ENCODE measurements around the gene CAPZB.
A peak's percentile ranks its signal among the peaks of the same experiment; 100 is the strongest.

CAPZB gene

DNA sequence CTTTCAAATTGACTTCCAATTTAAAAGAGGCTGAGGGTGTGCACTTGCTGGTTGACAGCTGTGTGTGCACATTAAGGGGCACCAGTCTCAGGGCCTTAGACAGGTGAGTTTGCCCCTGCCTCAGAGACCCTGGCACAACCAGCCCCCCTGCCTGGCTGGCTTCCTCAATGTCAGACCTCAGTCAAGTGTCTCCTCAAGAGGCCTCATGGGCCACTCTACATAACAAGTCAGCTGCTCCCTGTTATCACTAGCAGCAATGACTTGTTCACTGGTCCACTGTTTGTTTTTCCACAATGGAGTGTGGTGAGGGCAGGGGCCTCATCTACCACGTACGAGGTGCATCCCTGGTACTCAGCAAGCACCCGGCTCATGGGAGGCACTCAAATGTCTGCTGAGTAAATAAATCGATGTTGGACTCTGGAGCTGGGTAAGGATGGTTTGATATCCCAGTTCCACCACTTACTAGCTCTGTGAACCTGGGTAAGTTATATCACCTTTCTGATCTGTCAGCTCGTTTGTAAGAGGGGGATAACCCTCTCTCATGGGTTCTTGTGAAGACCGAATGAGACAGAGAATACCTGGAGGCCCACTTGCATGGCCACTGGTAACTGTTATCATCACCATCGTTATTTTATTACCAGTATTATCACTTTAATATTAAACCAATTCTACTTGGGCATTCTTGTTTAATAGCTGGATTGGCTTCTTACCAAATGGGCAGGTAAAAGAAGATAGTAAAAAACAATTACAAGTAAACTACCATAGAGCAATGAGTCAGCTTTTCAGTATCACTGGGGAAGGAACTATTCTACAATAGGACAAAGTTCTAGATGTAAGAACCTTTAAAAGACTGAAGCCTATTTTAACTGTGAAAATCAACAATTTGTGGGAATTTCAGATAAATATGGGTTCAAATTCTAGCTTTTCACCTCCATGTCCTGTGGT lies 108.6 kb downstream of the CAPZB start:
- Mint-ChIP-seq H3K4me1 (no peaks in the 10 kb centered on the region), H3K27ac (peak overlapping the region; percentile 11), H3K27me3 (no peaks in the 10 kb centered on the region), H3K9me3 (no peaks in the 10 kb centered on the region), H3K4me3 (no peak overlapping the region), H3K36me3 (peaks cover 53% of the 10 kb centered on the region)
- ATAC-seq, result no peak

DNA sequence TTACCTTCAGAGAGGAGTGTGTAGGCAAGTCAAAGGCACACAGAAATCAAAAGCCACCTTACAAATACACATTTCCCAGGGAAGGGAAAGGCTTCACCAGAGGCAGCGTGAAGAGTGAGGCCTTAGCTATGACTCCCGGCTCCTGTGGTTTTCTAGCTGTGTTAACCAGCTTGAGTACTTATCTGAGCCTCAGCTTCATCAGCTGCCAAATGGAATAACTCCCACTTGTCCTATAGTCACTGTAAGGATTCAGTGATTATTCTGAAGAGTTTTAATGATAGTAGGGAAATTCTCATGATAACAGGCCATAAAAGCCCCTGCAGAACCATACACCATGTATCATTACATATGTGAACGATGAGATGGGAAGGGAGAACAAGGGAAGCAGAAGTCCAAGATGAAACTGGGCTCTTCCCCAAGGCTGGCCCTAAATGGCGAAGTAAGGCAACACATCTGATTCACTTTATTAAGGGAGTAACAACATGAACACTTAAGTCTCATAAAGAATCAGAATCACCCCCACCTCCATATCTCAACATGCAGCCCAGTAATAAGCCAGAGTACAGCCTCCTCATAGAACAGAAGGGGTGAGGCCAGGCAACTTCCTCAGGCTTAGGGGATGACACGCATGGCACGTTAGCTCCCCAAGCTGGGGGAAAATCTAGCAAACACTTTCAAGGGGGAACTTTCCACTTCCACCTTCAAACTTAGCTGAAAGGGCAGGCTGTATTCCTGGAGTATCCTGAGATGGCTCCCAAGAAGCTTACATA lies 109.5 kb downstream of the CAPZB start:
- Mint-ChIP-seq H3K36me3 (peaks cover 49% of the 10 kb centered on the region), H3K27ac (peak overlapping the region; percentile 11), H3K4me1 (no peaks in the 10 kb centered on the region), H3K27me3 (no peaks in the 10 kb centered on the region), H3K4me3 (no peak overlapping the region), H3K9me3 (no peaks in the 10 kb centered on the region)
- ATAC-seq, result no peak

DNA sequence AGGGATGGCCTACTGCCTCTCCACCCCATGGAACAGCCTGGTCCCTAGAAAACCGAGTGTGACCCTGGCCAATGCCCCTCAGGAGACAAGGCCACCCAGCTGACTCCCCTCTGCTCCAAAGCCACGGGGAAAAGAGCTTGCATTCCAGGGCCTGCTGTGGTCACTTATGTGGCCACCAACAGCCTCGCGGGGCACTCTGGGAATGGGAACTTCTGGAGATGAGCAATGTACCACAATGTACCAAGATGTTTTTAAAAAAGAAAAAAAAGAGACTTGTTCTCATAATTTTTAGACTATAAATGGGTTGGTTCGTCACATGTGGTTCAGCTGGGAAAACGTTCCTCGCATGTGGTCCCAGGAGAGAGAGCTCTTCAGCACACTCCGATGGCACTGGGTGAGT lies 110.4 kb downstream of the CAPZB start:
- Mint-ChIP-seq H3K27ac (no peak overlapping the region), H3K4me3 (no peak overlapping the region), H3K27me3 (no peaks in the 10 kb centered on the region), H3K9me3 (no peaks in the 10 kb centered on the region), H3K36me3 (peaks cover 47% of the 10 kb centered on the region), H3K4me1 (no peaks in the 10 kb centered on the region)
- no peak for ATAC-seq

DNA sequence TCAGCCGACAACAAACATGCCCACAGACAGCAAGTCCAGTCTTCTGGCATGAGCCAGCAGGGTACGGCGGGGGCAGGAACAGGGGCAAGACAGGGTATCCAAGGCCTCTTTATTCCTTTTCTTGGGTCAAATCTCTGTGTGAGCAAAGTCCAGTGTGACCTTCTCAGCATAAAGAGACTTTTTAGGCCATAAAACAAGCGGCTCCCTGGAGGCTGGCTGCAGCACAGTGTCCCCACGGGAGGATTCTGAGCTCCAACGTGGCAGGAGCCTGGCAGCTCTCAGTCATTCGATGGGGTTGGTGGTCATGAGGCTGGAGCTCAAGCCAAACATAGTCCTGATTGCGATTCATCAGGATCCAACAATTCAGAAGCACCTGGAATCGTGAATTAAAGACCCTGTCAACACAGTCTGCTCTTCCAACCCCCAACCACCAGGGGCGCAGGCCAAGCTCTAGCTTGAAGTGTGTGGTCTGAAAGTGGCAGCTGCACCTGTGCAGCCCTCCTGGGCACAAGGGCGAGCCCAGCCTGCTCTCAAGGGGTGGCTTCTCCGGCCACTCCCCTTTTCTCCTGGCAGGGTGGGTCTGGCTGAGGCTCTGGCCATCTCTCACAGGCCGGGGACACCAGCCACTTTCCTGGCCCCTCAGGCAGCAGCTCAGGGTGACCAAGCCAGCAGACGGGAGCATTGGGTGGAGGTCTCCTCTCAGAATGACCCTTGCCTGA lies 111.1 kb downstream of the CAPZB start:
- Mint-ChIP-seq H3K36me3 (peaks cover 40% of the 10 kb centered on the region), H3K4me1 (no peaks in the 10 kb centered on the region), H3K4me3 (no peak overlapping the region), H3K9me3 (no peaks in the 10 kb centered on the region), H3K27me3 (no peaks in the 10 kb centered on the region), H3K27ac (no peak overlapping the region)
- no peak for ATAC-seq

DNA sequence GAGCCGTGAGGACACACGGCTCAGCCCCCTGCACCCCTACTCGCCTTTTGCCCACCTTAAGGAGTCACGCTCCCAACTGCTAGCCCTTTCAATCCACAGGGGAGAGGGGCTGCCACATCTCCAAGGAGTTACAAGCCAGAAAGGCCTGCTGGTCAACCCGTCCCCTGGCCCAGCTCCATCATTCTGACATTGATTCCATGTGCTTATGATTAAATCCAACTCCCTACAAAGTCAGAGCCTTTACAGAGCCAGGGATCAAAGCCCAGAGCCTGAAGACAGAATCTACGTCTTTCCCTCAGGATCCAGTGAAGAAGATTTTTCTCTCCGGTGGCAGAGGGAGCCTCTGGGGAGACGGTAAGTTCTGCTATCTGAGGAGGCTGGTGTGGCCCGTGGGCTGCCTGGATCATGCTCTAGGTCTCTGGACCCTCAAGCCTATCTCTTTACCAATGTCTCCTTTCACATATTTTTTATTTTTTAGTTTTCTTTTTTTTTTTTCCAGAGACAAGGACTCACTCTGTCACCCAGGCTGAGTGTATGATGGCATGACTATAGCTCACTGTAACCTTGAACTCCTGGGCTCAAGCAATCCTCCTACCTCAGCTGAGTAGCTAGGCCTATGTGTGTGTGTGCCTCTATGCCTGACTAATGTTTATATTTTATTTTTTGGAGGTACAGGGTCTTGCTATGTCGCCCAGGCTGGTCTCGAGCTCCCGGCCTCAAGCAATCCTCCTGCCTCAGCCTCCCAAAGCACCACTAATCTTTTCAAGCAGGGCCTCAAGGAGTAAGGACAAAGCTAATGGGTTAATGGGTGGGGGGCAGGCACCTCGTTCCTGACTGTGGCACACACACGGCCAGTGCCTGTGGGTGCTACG lies 111.9 kb downstream of the CAPZB start:
- Mint-ChIP-seq H3K9me3 (no peaks in the 10 kb centered on the region), H3K4me1 (no peaks in the 10 kb centered on the region), H3K27ac (peak overlapping the region; percentile 9), H3K36me3 (peaks cover 39% of the 10 kb centered on the region), H3K4me3 (no peak overlapping the region), H3K27me3 (no peaks in the 10 kb centered on the region)
- no peak for ATAC-seq

DNA sequence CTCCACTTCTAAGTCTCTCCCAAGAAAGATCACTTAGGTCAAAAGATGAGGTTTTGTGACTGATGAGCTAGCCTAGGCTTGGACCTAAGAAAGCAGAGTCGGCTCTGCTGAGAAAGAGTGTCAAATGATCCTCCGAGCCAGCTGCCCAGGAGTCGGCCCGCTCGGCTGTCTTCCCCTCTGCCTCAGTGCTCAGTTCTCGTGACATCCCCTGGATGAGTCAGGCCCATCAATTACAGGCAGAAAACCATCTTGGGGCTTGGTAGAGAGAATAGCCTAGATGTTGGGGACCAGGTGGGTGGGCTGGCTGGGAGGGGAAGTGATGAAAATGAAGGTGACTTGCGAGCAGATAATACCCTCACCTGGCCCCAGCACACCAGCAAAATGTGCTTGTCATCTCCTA lies 112.7 kb downstream of the CAPZB start:
- H3K36me3 Mint-ChIP-seq, result peaks cover 31% of the 10 kb centered on the region
- ATAC-seq, result no peak
- no peaks in the 10 kb centered on the region for H3K4me1 Mint-ChIP-seq
- H3K4me3 Mint-ChIP-seq, result no peak overlapping the region
- peak overlapping the region; percentile 9 for H3K27ac Mint-ChIP-seq
- no peaks in the 10 kb centered on the region for H3K27me3 Mint-ChIP-seq
- no peaks in the 10 kb centered on the region for H3K9me3 Mint-ChIP-seq

DNA sequence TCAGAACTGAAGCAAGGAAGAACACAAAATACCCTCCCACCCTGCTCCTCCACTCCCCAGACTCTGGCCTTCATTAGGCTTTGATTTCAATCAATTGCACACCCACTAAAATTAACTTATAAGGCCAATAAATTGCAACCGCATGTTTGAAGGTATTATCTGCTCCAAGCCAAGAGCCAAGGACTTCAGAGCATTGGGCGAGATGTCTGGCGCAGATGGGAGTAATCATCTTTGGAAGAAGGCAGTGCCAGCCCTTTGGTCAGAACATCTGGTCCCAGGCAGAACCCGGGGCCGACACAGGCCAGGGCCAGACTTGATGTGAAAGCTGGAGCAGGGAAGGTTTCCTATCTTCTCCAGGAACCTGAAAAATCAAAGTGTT lies 113.2 kb downstream of the CAPZB start:
- no peaks in the 10 kb centered on the region for H3K9me3 Mint-ChIP-seq
- ATAC-seq, result no peak
- H3K4me3 Mint-ChIP-seq, result no peak overlapping the region
- H3K4me1 Mint-ChIP-seq, result peaks cover 2% of the 10 kb centered on the region
- peaks cover 28% of the 10 kb centered on the region for H3K36me3 Mint-ChIP-seq
- H3K27me3 Mint-ChIP-seq, result no peaks in the 10 kb centered on the region
- H3K27ac Mint-ChIP-seq, result no peak overlapping the region

DNA sequence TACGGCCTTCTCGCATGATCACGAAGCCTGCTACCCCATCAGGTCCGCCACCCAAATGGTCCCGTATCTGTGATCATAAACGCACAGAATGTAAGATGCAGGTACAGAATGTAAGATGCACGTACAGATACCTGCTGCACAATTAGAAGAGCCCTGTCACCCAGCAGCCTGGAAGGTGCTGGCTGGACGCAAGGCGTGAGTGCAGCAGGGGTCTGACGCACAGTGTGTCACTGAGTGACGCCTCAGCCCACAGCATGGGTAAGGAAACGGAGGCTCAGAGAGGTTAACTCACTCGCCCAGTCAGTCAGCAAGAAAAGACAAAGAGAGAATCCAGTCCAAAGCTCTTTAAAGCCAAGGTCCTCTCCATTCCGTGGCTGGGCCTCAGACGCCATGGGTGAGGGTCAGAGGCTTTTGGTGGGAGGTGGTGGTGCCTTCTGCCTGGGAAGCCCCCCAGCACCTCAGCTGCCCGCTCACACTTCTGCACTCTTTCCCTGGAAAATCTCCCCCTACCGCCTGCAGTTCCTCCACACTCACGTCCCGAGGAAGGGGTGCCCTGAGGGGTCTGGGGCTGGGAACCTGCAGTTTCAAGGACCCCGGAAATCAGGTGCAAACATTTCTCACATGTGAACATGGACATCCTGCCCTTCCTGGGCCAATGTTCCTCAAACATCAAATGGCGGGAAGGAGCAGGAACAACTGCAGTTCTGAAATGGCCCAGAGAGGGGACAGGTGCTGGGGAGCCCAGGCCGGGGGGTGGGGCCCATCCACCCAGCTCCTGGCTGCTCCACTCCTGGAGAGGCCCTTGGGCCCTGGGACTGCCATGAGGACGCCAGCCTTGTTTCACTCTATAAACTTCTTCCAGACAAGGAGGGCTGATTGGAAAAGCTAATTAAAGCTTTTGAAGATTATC lies 113.9 kb downstream of the CAPZB start:
- Mint-ChIP-seq H3K27ac (peak overlapping the region; percentile 35), H3K4me1 (peaks cover 6% of the 10 kb centered on the region), H3K4me3 (no peak overlapping the region), H3K9me3 (no peaks in the 10 kb centered on the region), H3K27me3 (no peaks in the 10 kb centered on the region), H3K36me3 (peaks cover 28% of the 10 kb centered on the region)
- ATAC-seq, result no peak

DNA sequence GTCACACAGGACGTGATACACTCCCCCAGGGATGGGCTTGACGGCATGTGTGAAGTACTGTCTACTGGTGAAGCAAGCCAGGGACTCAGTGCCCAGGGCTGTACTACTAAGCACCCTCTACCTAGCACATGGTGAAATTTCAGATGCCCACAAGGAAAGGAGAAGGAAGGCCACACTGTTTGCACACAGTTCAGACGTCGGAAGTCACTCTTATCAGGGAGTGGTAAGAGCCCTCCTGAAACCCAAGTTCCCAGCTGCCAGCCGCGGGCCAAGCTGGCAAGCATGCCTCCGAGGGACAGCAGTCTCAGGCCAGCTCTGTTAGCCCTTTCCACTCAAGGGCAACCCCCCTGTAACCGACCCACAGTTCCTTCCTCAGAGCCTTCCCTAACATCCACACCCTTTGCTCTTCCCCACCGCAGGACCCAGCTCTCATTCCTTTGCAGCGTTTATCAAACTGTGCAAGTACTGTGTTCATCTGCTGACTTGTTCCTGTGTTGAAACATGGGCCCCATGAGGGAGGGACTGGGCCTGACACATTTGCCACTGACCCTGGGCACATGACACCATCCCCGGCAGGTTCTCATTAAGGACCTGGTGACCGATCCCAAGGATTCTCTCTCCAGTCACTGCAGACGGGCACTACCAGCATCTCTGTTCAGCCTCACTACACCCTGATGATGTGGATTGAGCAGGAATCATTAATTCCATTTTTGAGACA lies 114.7 kb downstream of the CAPZB start:
- no peaks in the 10 kb centered on the region for H3K27me3 Mint-ChIP-seq
- H3K9me3 Mint-ChIP-seq, result no peaks in the 10 kb centered on the region
- peak overlapping the region; percentile 35 for H3K27ac Mint-ChIP-seq
- H3K4me3 Mint-ChIP-seq, result no peak overlapping the region
- no peak for ATAC-seq
- H3K4me1 Mint-ChIP-seq, result peaks cover 7% of the 10 kb centered on the region
- H3K36me3 Mint-ChIP-seq, result peaks cover 30% of the 10 kb centered on the region

DNA sequence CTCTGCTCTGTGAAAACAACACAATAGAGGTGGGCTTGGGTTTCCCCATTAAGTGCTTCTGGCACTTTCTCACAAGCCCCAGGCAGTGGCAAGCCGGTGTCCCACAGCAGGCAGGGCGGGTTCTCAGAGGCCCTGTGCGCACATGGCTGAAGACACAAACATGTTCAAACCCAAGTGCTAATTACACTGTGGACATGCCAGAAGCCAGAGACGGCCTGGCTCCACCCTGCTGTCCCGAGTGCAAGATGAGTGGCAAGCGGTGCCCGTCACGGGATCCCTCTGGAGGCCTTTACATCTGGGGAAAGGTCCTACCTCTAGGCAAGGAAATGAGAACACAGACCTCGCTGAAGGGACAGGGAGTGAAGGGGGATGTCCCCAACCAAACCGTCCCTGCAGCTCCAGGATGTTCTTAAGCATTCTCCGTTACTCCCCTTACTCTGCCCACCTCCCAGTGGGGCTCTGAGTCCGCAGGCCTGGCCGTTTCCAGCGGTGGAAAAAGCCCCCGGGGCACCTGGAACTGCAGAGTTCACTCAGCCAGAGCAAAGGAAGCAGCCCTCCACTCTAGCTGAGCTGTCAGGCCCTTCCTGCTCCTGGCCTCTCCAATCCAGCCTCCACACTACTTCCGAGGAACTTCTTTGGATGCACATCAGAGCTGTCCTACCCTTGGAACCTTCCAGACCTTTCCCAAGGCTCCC lies 115.8 kb downstream of the CAPZB start:
- H3K27ac Mint-ChIP-seq, result no peak overlapping the region
- no peak for ATAC-seq
- H3K36me3 Mint-ChIP-seq, result peaks cover 26% of the 10 kb centered on the region
- no peaks in the 10 kb centered on the region for H3K27me3 Mint-ChIP-seq
- no peak overlapping the region for H3K4me3 Mint-ChIP-seq
- peaks cover 13% of the 10 kb centered on the region for H3K4me1 Mint-ChIP-seq
- H3K9me3 Mint-ChIP-seq, result no peaks in the 10 kb centered on the region

DNA sequence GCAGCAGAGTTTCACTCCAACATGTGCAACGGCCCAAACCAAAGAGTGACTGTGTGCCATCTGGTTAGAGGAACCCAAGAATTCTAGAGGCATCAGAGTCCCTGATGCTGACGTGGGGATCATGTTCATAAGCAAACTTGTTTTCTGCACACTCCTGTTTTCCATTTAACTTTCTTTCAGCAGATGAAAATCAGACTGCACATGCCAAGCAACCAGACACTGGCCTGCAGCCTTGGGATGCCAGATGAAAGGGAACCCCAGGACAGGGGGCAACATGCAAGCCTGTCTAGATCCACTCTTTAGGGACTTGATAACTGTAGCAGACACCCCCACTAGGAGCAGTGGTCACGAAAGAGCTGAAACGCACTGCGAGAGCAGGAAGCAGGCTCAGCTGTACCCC lies 116.4 kb downstream of the CAPZB start:
- Mint-ChIP-seq H3K4me3 (no peak overlapping the region), H3K27me3 (no peaks in the 10 kb centered on the region), H3K4me1 (peaks cover 13% of the 10 kb centered on the region), H3K27ac (no peak overlapping the region), H3K36me3 (peaks cover 28% of the 10 kb centered on the region), H3K9me3 (no peaks in the 10 kb centered on the region)
- ATAC-seq, result no peak

DNA sequence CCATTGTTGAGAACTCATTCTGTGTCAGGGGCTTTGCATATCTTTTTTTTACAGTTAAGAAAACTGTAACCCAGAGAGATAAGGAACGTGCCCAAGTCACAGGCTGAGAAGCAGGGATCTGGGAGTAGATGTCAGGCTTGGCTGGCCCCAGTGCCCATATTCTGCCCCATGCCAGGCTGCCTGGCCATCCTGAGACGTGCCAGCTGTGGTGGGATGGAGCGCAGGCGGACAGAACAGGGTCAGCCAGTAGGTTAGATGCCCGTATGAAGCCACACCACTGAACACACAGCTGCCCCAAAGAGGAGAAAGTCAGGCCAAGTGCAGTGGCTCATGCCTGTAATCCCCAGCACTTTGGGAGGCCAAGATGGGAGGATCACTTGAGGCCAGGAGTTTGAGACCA lies 117.3 kb downstream of the CAPZB start:
- peaks cover 28% of the 10 kb centered on the region for H3K36me3 Mint-ChIP-seq
- peaks cover 13% of the 10 kb centered on the region for H3K4me1 Mint-ChIP-seq
- no peak overlapping the region for H3K27ac Mint-ChIP-seq
- H3K4me3 Mint-ChIP-seq, result no peak overlapping the region
- ATAC-seq, result no peak
- no peaks in the 10 kb centered on the region for H3K27me3 Mint-ChIP-seq
- H3K9me3 Mint-ChIP-seq, result no peaks in the 10 kb centered on the region

DNA sequence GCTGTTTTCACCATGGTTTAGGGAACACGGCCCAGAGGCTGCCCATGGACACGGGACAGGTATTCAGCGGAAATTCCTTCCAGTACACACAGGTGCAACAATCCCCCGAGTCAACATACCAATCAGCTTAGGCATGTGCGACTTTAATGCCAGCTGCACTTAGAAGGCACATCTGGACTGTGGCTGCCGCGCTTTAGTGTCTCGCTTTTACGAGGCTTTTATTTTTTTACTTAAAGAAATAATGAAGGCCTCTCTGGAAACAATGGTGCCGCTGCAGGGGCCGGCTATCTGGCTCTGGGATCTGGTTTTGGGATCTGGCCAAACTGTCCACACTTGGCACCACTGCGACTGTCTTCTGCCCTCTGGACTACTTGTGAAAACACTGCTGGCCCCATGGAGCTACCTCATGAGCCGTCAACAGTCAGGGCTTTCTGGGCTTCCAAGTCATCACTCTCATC lies 117.7 kb downstream of the CAPZB start:
- H3K36me3 Mint-ChIP-seq, result peaks cover 28% of the 10 kb centered on the region
- H3K27me3 Mint-ChIP-seq, result no peaks in the 10 kb centered on the region
- H3K4me3 Mint-ChIP-seq, result no peak overlapping the region
- H3K27ac Mint-ChIP-seq, result no peak overlapping the region
- no peaks in the 10 kb centered on the region for H3K9me3 Mint-ChIP-seq
- no peak for ATAC-seq
- peaks cover 13% of the 10 kb centered on the region for H3K4me1 Mint-ChIP-seq
